A673 (cell line): ENCODE data around the gene RIPOR2. TPM values are rescaled to one million over a fixed set of nuclear protein-coding genes. Genes with fewer than 3 reads are reported as not detected.

Experiments
- BruUV-seq: library from RNA; stranded (reverse); fragments of 400-500 nt; replicated peaks from 2 replicates; lab custom pipeline; 2021; lab: Mats Ljungman, UMichigan
- CTCF ChIA-PET: fragments of 300-600 bp; sonication (Branson Sonifier 250); formaldehyde crosslinking; loops from one replicate; lab custom pipeline; 2022; ENCODE audit warnings: antibody characterized with exemption; lab: Charles Lee
- POLR2A ChIA-PET: fragments of 300-600 bp; sonication (Branson Sonifier 250); formaldehyde crosslinking; loops from one replicate; lab custom pipeline; 2022; ENCODE audit warnings: antibody characterized with exemption; ENCODE audit not compliant: low non-redundant PET; lab: Charles Lee
- DNase-seq: peaks from one replicate; pipeline ENCODE4 v3.0.0-alpha.2; 2015; ENCODE audit warnings: low spot score
- H3K27ac ChIP-seq: fragments of 200-600 bp; sonication (generic); 2 replicates; pipeline ENCODE4 v1.5.1; 2016; ENCODE audit warnings: mixed run types, low read depth, mild to moderate bottlenecking, mixed read lengths, antibody characterized with exemption, low read length; ENCODE audit not compliant: poor library complexity, severe bottlenecking
- H3K27me3 ChIP-seq: fragments of 200-600 bp; sonication (generic); replicated peaks from 2 replicates; pipeline ENCODE4 v1.6.1; 2017; ENCODE audit warnings: mixed run types, low read depth, mild to moderate bottlenecking, mixed read lengths, antibody characterized with exemption, low read length; ENCODE audit not compliant: insufficient read depth, poor library complexity
- H3K36me3 ChIP-seq: fragments of 200-600 bp; sonication (generic); 2 replicates; pipeline ENCODE4 v1.6.1; 2016; ENCODE audit warnings: mixed run types, mild to moderate bottlenecking, mixed read lengths, antibody characterized with exemption, low read length; ENCODE audit not compliant: insufficient read depth, poor library complexity, severe bottlenecking
- H3K4me1 ChIP-seq: fragments of 200-600 bp; sonication (generic); 2 replicates; pipeline ENCODE4 v1.6.1; 2017; ENCODE audit warnings: mixed run types, mild to moderate bottlenecking, mixed read lengths, antibody characterized with exemption, low read length; ENCODE audit not compliant: insufficient read depth, poor library complexity, severe bottlenecking
- H3K4me3 ChIP-seq: fragments of 200-600 bp; sonication (generic); 2 replicates; pipeline ENCODE4 v1.5.1; 2016; ENCODE audit warnings: low read depth, mixed run types, mild to moderate bottlenecking, mixed read lengths, low read length; ENCODE audit not compliant: poor library complexity, severe bottlenecking
- H3K9me3 ChIP-seq: fragments of 200-600 bp; sonication (generic); 2 replicates; pipeline ENCODE4 v1.6.1; 2016; ENCODE audit warnings: mixed run types, low read depth, mild to moderate bottlenecking, mixed read lengths, antibody characterized with exemption, low read length; ENCODE audit not compliant: poor library complexity, severe bottlenecking
- CTCF ChIP-seq: fragments of 300-800, 200-600 bp; sonication (generic); conservative IDR thresholded peaks from 2 replicates; pipeline ENCODE4 v1.5.1; 2017; ENCODE audit warnings: low read depth, mild to moderate bottlenecking, antibody characterized with exemption, low read length, moderate library complexity, mixed read lengths
- EZH2 ChIP-seq: fragments of 200-600 bp; sonication (generic); IDR thresholded peaks from 2 replicates; pipeline ENCODE4 v1.6.1; 2017; ENCODE audit warnings: borderline replicate concordance, low read depth, mild to moderate bottlenecking, mixed read lengths, antibody characterized with exemption, low read length; ENCODE audit not compliant: poor library complexity, severe bottlenecking
- intact Hi-C: fragments of 100-400 bp; cut with micrococcal nuclease; formaldehyde crosslinking; loops from one replicate; pipeline ENCODE4 v1.10.0; 2022; ENCODE audit not compliant: unreplicated experiment
- total RNA-seq: library from RNA; stranded (reverse); gene quantifications from 2 replicates; pipeline ENCODE4 v1.2.3, GENCODE V29; 2021

RIPOR2 gene
- total RNA-seq, 1 experiment from 2014 or later: 0.17 TPM

- DNase-seq: no peak
- CTCF ChIA-PET: no interaction called here
- no TSS peak for BruUV-seq
Measured at GRCh38 chr6:24818346-24818745, 117.4 kb downstream of the RIPOR2 start.

DNA sequence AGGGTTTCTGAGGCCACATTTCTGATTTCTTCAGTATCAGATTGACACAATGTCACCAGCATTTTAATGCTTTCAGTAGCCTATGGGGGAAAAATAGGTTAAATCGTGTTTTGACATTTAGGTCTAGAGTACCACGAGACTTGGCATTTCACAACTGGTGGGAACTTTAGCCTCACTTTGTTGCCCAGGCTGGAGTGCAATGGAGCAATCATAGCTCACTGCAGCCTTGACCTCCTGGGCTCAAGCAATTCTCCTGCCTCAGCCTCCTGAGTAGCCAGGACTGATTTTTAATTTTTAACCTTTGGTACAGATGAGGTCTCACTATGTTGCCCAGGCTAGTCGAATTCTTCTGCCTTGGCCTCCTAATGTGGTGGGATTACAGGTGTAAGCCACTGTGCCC, 126.0 kb downstream of the RIPOR2 start:
- no peak overlapping the region for H3K27ac ChIP-seq
- BruUV-seq: no TSS peak
- H3K36me3 ChIP-seq: no peaks in the 10 kb centered on the region
- H3K4me1 ChIP-seq: no peaks in the 10 kb centered on the region
- CTCF ChIA-PET: no interaction called here
- H3K27me3 ChIP-seq: no peaks in the 10 kb centered on the region
- no peak for TF ChIP-seq EZH2
- no peak for TF ChIP-seq CTCF
- no peak for DNase-seq
- POLR2A ChIA-PET: no interaction called here
- intact Hi-C loops: no loop called here
- H3K9me3 ChIP-seq: no peaks in the 10 kb centered on the region
- H3K4me3 ChIP-seq: no peak overlapping the region

More at GRCh38 chr6:24818346-24818745, 117.4 kb downstream of the RIPOR2 start:
- Histone ChIP-seq H3K4me3 (no peak overlapping the region), H3K27me3 (no peaks in the 10 kb centered on the region), H3K9me3 (no peaks in the 10 kb centered on the region), H3K36me3 (no peaks in the 10 kb centered on the region), H3K27ac (no peak overlapping the region), H3K4me1 (no peaks in the 10 kb centered on the region)
- POLR2A ChIA-PET: no interaction called here
- intact Hi-C loops: no loop called here
- no peak for TF ChIP-seq CTCF
- TF ChIP-seq EZH2: no peak

DNA sequence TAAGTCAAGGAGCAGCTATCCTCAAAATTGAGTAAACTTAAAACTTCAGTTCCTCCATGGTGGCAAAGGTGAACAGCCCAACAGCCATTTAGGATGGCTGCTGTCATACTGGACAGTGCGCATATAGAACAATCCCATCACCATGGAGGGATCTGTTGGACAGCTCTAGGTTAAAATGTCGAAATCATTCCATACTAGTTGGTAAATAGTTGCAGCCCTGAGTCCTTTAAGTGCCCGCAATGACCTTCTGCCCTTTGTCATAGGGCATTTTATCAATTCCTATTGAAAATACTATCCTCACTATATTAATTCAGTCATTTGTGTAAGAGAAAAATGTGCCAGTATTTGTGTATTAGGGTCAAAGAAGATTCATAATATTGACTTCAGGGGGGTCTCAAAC, 128.2 kb downstream of the RIPOR2 start:
- CTCF ChIA-PET: no interaction called here
- Histone ChIP-seq H3K27me3 (no peaks in the 10 kb centered on the region), H3K27ac (no peak overlapping the region), H3K4me1 (no peaks in the 10 kb centered on the region), H3K4me3 (no peak overlapping the region), H3K9me3 (no peaks in the 10 kb centered on the region), H3K36me3 (no peaks in the 10 kb centered on the region)
- POLR2A ChIA-PET: no interaction called here
- no TSS peak for BruUV-seq
- intact Hi-C loops: no loop called here
- DNase-seq: no peak
- TF ChIP-seq CTCF: no peak
- TF ChIP-seq EZH2: no peak
